Karpas-422 (cell line): ENCODE measurements around the gene FZR1. TPM values are rescaled to one million over a fixed set of nuclear protein-coding genes. Genes with fewer than 3 reads are reported as not detected.
A peak's percentile ranks its signal among the peaks of the same experiment; 100 is the strongest.

Source experiments
- DNase-seq: peaks from one replicate; pipeline ENCODE4 v3.0.0-alpha.2; 2015
- H2AFZ ChIP-seq: fragments of 200-600 bp; sonication (generic); 2 replicates; pipeline ENCODE4 v1.6.1; 2014; ENCODE audit warnings: antibody characterized with exemption, low read length, mixed read lengths
- H3K27ac ChIP-seq: fragments of 200-600 bp; sonication (generic); 2 replicates; pipeline ENCODE4 v1.5.1; 2014; ENCODE audit warnings: mild to moderate bottlenecking, low read length, moderate library complexity
- H3K27me3 ChIP-seq: fragments of 200-600 bp; sonication (generic); 2 replicates; pipeline ENCODE4 v1.6.1; 2014; ENCODE audit warnings: low read length, mixed read lengths
- H3K36me3 ChIP-seq: fragments of 200-600 bp; sonication (generic); 2 replicates; pipeline ENCODE4 v1.6.1; 2014; ENCODE audit warnings: low read length, mixed read lengths; ENCODE audit not compliant: insufficient read depth
- H3K4me1 ChIP-seq: fragments of 200-600 bp; sonication (generic); 2 replicates; pipeline ENCODE4 v1.6.1; 2014; ENCODE audit warnings: mild to moderate bottlenecking, low read length, mixed read lengths
- H3K4me2 ChIP-seq: fragments of 200-600 bp; sonication (generic); 2 replicates; pipeline ENCODE4 v1.6.1; 2014; ENCODE audit warnings: low read length, low read depth, mild to moderate bottlenecking; ENCODE audit not compliant: poor library complexity, severe bottlenecking
- H3K4me3 ChIP-seq: fragments of 200-600 bp; sonication (generic); 2 replicates; pipeline ENCODE4 v1.5.1; 2014; ENCODE audit warnings: mild to moderate bottlenecking, antibody characterized with exemption, low read length, mixed read lengths
- H3K79me2 ChIP-seq: fragments of 200-600 bp; sonication (generic); 2 replicates; pipeline ENCODE4 v1.6.1; 2014; ENCODE audit warnings: mild to moderate bottlenecking, low read length, mixed read lengths
- H3K9ac ChIP-seq: fragments of 200-600 bp; sonication (generic); 2 replicates; pipeline ENCODE4 v1.6.0; 2014; ENCODE audit warnings: low read length
- H3K9me2 ChIP-seq: fragments of 200-600 bp; sonication (generic), shearing (Covaris generic); replicated peaks from 2 replicates; pipeline ENCODE4 v1.6.0; 2014; ENCODE audit warnings: mild to moderate bottlenecking, low read length, moderate library complexity; ENCODE audit not compliant: insufficient read depth
- H3K9me3 ChIP-seq: fragments of 300-700, 200-600 bp; sonication (generic); 2 replicates; pipeline ENCODE4 v1.6.1; 2014; ENCODE audit warnings: low read length, mixed read lengths
- H4K20me1 ChIP-seq: fragments of 200-600 bp; sonication (generic); 2 replicates; pipeline ENCODE4 v1.6.1; 2014; ENCODE audit warnings: mild to moderate bottlenecking, antibody characterized with exemption, low read length, low read depth; ENCODE audit not compliant: insufficient read depth
- total RNA-seq: library from RNA; depleted of rRNA; stranded (reverse); fragments of >200 nt; shearing (Covaris generic); gene quantifications from 2 replicates; pipeline ENCODE4 v1.2.3, GENCODE V29; 2014; ENCODE audit warnings: low replicate concordance

Gene FZR1
- total RNA-seq, 1 experiment from 2014 or later = 22.8 TPM

- H3K27ac ChIP-seq = peak within 1 kb of the TSS; percentile 96
- H3K9me2 ChIP-seq = no peaks in the 10 kb centered on the region
- H3K27me3 ChIP-seq = no peaks in the 10 kb centered on the region
- no peak within 1 kb of the TSS for H3K9ac ChIP-seq
- H3K9me3 ChIP-seq = no peaks in the 10 kb centered on the region
- H3K4me1 ChIP-seq = peaks cover 29% of the 10 kb centered on the region
- no peaks in the 10 kb centered on the region for H4K20me1 ChIP-seq
- H3K36me3 ChIP-seq = no peaks in the 10 kb centered on the region
- H2AFZ ChIP-seq = no peak within 1 kb of the TSS
- DNase-seq = no peak
- H3K79me2 ChIP-seq = no peaks in the 10 kb centered on the region
- peak within 1 kb of the TSS; percentile 61 for H3K4me2 ChIP-seq
- H3K4me3 ChIP-seq = no peak within 1 kb of the TSS
These were observed 22.9 kb upstream of the FZR1 start, which contains the start of gene SMIM44 for GRCh38 chr19:3483226-3483628. TSS of gene SMIM44 (minus strand) at chr19:3483441. CDS start at chr19:3483403, 38 bp downstream.

GRCh38 chr19:3491396-3492119 lies 14.6 kb upstream of the FZR1 start:
- no peak overlapping the region for H3K9ac ChIP-seq
- H3K36me3 ChIP-seq = no peaks in the 10 kb centered on the region
- DNase-seq = no peak
- H4K20me1 ChIP-seq = no peaks in the 10 kb centered on the region
- H3K79me2 ChIP-seq = no peaks in the 10 kb centered on the region
- no peaks in the 10 kb centered on the region for H3K27me3 ChIP-seq
- H2AFZ ChIP-seq = no peak overlapping the region
- H3K4me2 ChIP-seq = no peak overlapping the region
- no peak overlapping the region for H3K27ac ChIP-seq
- no peaks in the 10 kb centered on the region for H3K9me2 ChIP-seq
- no peaks in the 10 kb centered on the region for H3K9me3 ChIP-seq
- H3K4me3 ChIP-seq = no peak overlapping the region
- no peaks in the 10 kb centered on the region for H3K4me1 ChIP-seq

- Histone ChIP-seq H3K4me2 (no peak overlapping the region), H3K9me2 (no peaks in the 10 kb centered on the region), H3K27me3 (no peaks in the 10 kb centered on the region), H3K9me3 (no peaks in the 10 kb centered on the region), H3K4me3 (no peak overlapping the region), H3K79me2 (peaks cover 4% of the 10 kb centered on the region), H4K20me1 (no peaks in the 10 kb centered on the region), H3K27ac (no peak overlapping the region), H3K4me1 (no peaks in the 10 kb centered on the region), H2AFZ (no peak overlapping the region), H3K9ac (no peak overlapping the region), H3K36me3 (no peaks in the 10 kb centered on the region)
- DNase-seq = no peak
These were observed 13.8 kb upstream of the FZR1 start for GRCh38 chr19:3492131-3492839.

- H3K79me2 ChIP-seq = peaks cover 10% of the 10 kb centered on the region
- no peaks in the 10 kb centered on the region for H3K36me3 ChIP-seq
- H3K9ac ChIP-seq = no peak overlapping the region
- no peaks in the 10 kb centered on the region for H3K9me2 ChIP-seq
- no peaks in the 10 kb centered on the region for H3K9me3 ChIP-seq
- no peaks in the 10 kb centered on the region for H3K4me1 ChIP-seq
- H3K27me3 ChIP-seq = no peaks in the 10 kb centered on the region
- H3K4me2 ChIP-seq = no peak overlapping the region
- no peak overlapping the region for H3K4me3 ChIP-seq
- no peak overlapping the region for H2AFZ ChIP-seq
- H4K20me1 ChIP-seq = no peaks in the 10 kb centered on the region
- DNase-seq = no peak
- no peak overlapping the region for H3K27ac ChIP-seq
These were observed 13.2 kb upstream of the FZR1 start for GRCh38 chr19:3492919-3493318.

GRCh38 chr19:3493651-3494050 lies 12.5 kb upstream of the FZR1 start:
- H3K4me1 ChIP-seq = no peaks in the 10 kb centered on the region
- no peaks in the 10 kb centered on the region for H4K20me1 ChIP-seq
- H3K79me2 ChIP-seq = peaks cover 15% of the 10 kb centered on the region
- no peak overlapping the region for H3K4me2 ChIP-seq
- no peak overlapping the region for H3K9ac ChIP-seq
- H3K9me2 ChIP-seq = no peaks in the 10 kb centered on the region
- DNase-seq = no peak
- H3K9me3 ChIP-seq = no peaks in the 10 kb centered on the region
- H3K27me3 ChIP-seq = no peaks in the 10 kb centered on the region
- no peaks in the 10 kb centered on the region for H3K36me3 ChIP-seq
- no peak overlapping the region for H2AFZ ChIP-seq
- no peak overlapping the region for H3K4me3 ChIP-seq
- H3K27ac ChIP-seq = no peak overlapping the region

- H3K9me2 ChIP-seq = no peaks in the 10 kb centered on the region
- no peaks in the 10 kb centered on the region for H3K27me3 ChIP-seq
- H2AFZ ChIP-seq = no peak overlapping the region
- H4K20me1 ChIP-seq = no peaks in the 10 kb centered on the region
- no peak overlapping the region for H3K27ac ChIP-seq
- H3K4me2 ChIP-seq = no peak overlapping the region
- H3K4me1 ChIP-seq = peaks cover under 1% of the 10 kb centered on the region; the same call in 1 of the 2 replicates
- H3K4me3 ChIP-seq = no peak overlapping the region
- H3K9me3 ChIP-seq = no peaks in the 10 kb centered on the region
- H3K36me3 ChIP-seq = no peaks in the 10 kb centered on the region
- no peak overlapping the region for H3K9ac ChIP-seq
- DNase-seq = peak; percentile 66
- peaks cover 19% of the 10 kb centered on the region for H3K79me2 ChIP-seq
These were observed 12.1 kb upstream of the FZR1 start for GRCh38 chr19:3494051-3494450.

- no peak overlapping the region for H2AFZ ChIP-seq
- no peak overlapping the region for H3K4me3 ChIP-seq
- no peaks in the 10 kb centered on the region for H3K27me3 ChIP-seq
- H3K36me3 ChIP-seq = no peaks in the 10 kb centered on the region
- peaks cover 6% of the 10 kb centered on the region for H3K4me1 ChIP-seq
- H3K79me2 ChIP-seq = peaks cover 24% of the 10 kb centered on the region
- H3K9ac ChIP-seq = no peak overlapping the region
- no peaks in the 10 kb centered on the region for H3K9me3 ChIP-seq
- no peak overlapping the region for H3K27ac ChIP-seq
- no peaks in the 10 kb centered on the region for H4K20me1 ChIP-seq
- H3K4me2 ChIP-seq = no peak overlapping the region
- no peaks in the 10 kb centered on the region for H3K9me2 ChIP-seq
- no peak for DNase-seq
These were observed 11.6 kb upstream of the FZR1 start for GRCh38 chr19:3494559-3494958.

GRCh38 chr19:3496392-3497273 lies 9.5 kb upstream of the FZR1 start:
- peaks cover 33% of the 10 kb centered on the region for H3K79me2 ChIP-seq
- peaks cover 9% of the 10 kb centered on the region for H3K4me1 ChIP-seq
- no peak overlapping the region for H3K4me3 ChIP-seq
- H4K20me1 ChIP-seq = no peaks in the 10 kb centered on the region
- H3K9me3 ChIP-seq = no peaks in the 10 kb centered on the region
- no peaks in the 10 kb centered on the region for H3K36me3 ChIP-seq
- no peak overlapping the region for H3K4me2 ChIP-seq
- H3K9ac ChIP-seq = no peak overlapping the region
- no peak for DNase-seq
- H3K9me2 ChIP-seq = no peaks in the 10 kb centered on the region
- no peak overlapping the region for H2AFZ ChIP-seq
- no peaks in the 10 kb centered on the region for H3K27me3 ChIP-seq
- no peak overlapping the region for H3K27ac ChIP-seq
